ENCODE data around the gene KBTBD7. TPM values are rescaled to one million over a fixed set of nuclear protein-coding genes. Genes with fewer than 3 reads are reported as not detected.

The KBTBD7 gene
- total RNA-seq, 1 experiment from 2014 or later, result 12.9 TPM

DNA sequence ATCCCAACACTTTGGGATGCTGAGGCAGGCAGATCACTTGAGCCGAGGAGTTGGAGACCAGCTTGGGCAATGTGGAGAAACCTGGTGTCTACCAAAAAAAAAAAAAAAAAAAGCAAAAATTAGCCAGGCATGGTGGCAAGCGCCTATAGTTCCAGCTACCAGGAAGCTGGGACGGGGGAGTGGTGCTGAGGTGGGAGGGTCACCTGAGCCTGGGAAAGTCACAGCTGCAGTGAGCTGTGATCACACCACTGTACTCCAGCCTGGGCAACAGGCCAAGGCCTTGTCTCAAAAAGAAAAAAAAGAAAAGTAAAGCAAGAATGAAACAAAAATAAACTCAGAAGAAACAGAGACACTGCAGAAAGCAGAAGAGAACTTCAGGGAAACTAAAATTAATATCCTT lies 37.4 kb upstream of the KBTBD7 start:
- Histone ChIP-seq H4K8ac (replicated peaks; ENCODE audit: insufficient read length, low read depth, low read length) (no peak overlapping the region), H3K79me1 (ENCODE audit: insufficient read depth, low read depth, low read length, poor library complexity, severe bottlenecking) (no peaks in the 10 kb centered on the region), H2BK120ac (ENCODE audit: low read depth, low read length, poor library complexity, severe bottlenecking) (no peak overlapping the region), H3K18ac (ENCODE audit: insufficient read length, low read depth, low read length) (no peak overlapping the region), H3K4ac (ENCODE audit: low read depth, low read length) (no peak overlapping the region), H3K4me1 (ENCODE audit: insufficient read depth, low read length) (no peaks in the 10 kb centered on the region), H3K23me2 (ENCODE audit: insufficient read length, low read depth, low read length, poor library complexity, severe bottlenecking) (no peaks in the 10 kb centered on the region), H3T11ph (ENCODE audit: low read length) (no peak overlapping the region), H3K23ac (ENCODE audit: insufficient read length, low read depth, low read length) (no peak overlapping the region), H4K20me1 (ENCODE audit: control insufficient read depth, insufficient read depth, insufficient read length) (no peaks in the 10 kb centered on the region), H4K5ac (ENCODE audit: insufficient read length, low read depth, low read length) (no peak overlapping the region), H3K4me2 (ENCODE audit: insufficient read depth, insufficient read length, low read length) (no peak overlapping the region), H3K79me2 (ENCODE audit: insufficient read depth, low read length) (no peaks in the 10 kb centered on the region), H2AK5ac (ENCODE audit: insufficient read length, low read length) (no peak overlapping the region), H3K56ac (ENCODE audit: insufficient read length, low read depth, low read length) (no peak overlapping the region), H3K27me3 (ENCODE audit: insufficient read depth, low read length) (no peaks in the 10 kb centered on the region), H3K14ac (ENCODE audit: insufficient read depth, low read length) (no peak overlapping the region), H2AFZ (ENCODE audit: low read length) (no peak overlapping the region), H2BK12ac (ENCODE audit: insufficient read length, low read depth, low read length) (no peak overlapping the region), H4K91ac (ENCODE audit: insufficient read length, low read depth, low read length) (no peak overlapping the region), H2BK5ac (ENCODE audit: insufficient read length, low read length) (no peak overlapping the region), H3K27ac (ENCODE audit: insufficient read length, low read depth, low read length) (no peak overlapping the region), H3K9me3 (ENCODE audit: control insufficient read depth, low read depth, low read length) (no peaks in the 10 kb centered on the region), H3K9ac (ENCODE audit: extremely low read depth, insufficient read length, low read length) (no peak overlapping the region), H2BK20ac (ENCODE audit: low read depth, low read length, poor library complexity, severe bottlenecking) (no peak overlapping the region), H2BK15ac (ENCODE audit: low read depth, low read length) (no peak overlapping the region)
- no peak overlapping the region for H3K4me3 Mint-ChIP-seq
- H3K27ac Mint-ChIP-seq, result 0 out of 7 replicates have a peak overlapping the region, but pooled peaks of 1 of the 3 experiments have one; percentile 7
- no peaks in the 10 kb centered on the region for H3K4me1 Mint-ChIP-seq
- no peaks in the 10 kb centered on the region for H3K27me3 Mint-ChIP-seq (ENCODE audit: low read depth)
- no peak for DNase-seq
- no peaks in the 10 kb centered on the region for H3K9me3 Mint-ChIP-seq
- peaks cover 3 to 15% (median 6%) of the 10 kb centered on the region in 3 experiments; a peak in 5 of 7 replicates for H3K36me3 Mint-ChIP-seq (ENCODE audit: insufficient read depth in 1 of 3, low read depth in 3 of 3)
- TF ChIP-seq, protein P1, sequence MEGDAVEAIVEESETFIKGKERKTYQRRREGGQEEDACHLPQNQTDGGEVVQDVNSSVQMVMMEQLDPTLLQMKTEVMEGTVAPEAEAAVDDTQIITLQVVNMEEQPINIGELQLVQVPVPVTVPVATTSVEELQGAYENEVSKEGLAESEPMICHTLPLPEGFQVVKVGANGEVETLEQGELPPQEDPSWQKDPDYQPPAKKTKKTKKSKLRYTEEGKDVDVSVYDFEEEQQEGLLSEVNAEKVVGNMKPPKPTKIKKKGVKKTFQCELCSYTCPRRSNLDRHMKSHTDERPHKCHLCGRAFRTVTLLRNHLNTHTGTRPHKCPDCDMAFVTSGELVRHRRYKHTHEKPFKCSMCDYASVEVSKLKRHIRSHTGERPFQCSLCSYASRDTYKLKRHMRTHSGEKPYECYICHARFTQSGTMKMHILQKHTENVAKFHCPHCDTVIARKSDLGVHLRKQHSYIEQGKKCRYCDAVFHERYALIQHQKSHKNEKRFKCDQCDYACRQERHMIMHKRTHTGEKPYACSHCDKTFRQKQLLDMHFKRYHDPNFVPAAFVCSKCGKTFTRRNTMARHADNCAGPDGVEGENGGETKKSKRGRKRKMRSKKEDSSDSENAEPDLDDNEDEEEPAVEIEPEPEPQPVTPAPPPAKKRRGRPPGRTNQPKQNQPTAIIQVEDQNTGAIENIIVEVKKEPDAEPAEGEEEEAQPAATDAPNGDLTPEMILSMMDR (conservative IDR thresholded peaks at IDR 0.05), result no peak
- no CpG with 5 or more reads among the region's 3 CpGs for WGBS (ENCODE audit: extremely low coverage, insufficient read length, low lambda C conversion rate)

All from H9 (cell line).